Testis (tissue), 2 donors: ENCODE measurements around the gene TTLL11.

Experiments
- CTCF ChIP-seq, 3 experiments: fragments of 450-650 bp in 2 of 3; fragments of 200-600 bp in 1 of 3; sonication (generic) in 1 of 3; IDR thresholded peaks; one replicate each; pipeline ENCODE4 v1.5.1; 2016 to 2019; ENCODE audit warnings: antibody characterized with exemption in 3 of 3, mild to moderate bottlenecking in 2 of 3, moderate library complexity in 1 of 3
- POLR2A ChIP-seq: fragments of 450-650 bp; IDR thresholded peaks from one replicate; pipeline ENCODE4 v1.6.1; 2017; ENCODE audit warnings: antibody characterized with exemption, mild to moderate bottlenecking, moderate library complexity

DNA sequence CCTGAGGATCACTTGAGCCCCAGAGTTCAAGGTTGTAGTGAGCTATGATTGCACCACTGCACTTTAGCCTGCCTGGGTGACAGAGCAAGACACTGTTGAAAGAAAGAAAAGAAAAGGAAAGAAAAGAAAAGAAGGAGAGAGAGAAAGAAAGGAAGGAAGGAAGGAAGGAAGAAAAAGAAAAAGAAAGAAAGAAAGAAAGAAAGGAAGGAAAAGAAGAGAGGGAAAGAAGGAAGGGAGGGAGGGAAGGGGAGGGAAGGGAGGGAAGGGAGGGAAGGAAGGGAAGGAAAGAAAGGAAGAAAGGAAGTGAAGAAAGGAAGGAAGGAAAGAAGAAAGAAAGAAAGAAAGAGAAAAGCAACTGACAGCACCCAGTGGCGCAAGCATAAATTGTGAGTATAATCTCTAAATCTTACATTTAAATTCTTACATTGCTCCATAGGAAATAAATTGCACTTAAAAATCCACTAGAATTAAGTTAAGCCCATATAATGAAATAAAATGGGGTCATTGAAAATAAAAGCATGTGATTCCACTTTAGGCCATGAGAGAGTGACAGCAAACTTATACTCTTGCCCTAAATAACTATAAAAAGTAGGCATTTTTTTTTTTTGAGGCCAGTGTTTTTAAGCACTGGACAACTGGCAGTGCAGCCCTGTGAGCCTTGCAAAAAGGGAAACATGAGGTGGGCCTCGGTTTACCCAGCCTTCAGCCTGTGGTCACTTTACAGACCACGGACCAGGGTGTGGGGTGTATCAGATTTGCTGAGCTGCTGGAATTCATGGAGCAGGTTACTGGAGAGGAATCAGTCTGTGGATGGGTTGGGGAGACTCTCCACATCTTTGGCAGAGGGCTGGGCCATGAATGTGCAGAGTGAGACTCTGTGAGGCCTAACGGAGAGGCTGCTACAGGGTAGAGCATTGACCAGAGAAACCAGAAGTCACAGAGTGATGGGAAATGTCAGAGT lies 175.5 kb downstream of the TTLL11 start:
- TF ChIP-seq POLR2A, result no peak
- TF ChIP-seq CTCF (IDR thresholded peaks at IDR 0.05), result no peak
